Upper lobe of left lung (tissue), 6 donors: Measurements from ENCODE around the gene SNCG. TPM values are rescaled to one million over a fixed set of nuclear protein-coding genes. Genes with fewer than 3 reads are reported as not detected.
A peak's percentile ranks its signal among the peaks of the same experiment; 100 is the strongest.
"Not testable (repeated sequence)": the region's sequence is repeated elsewhere in the genome, so short reads cannot be mapped to it uniquely, and the experiment has no call there.

Experiments
- ATAC-seq, 2 donors: fragments of 200-7000 bp; cut with Tn5 transposase; one replicate each; pipeline ENCODE4 v1.9.1; 2022; ENCODE audit warnings: mild to moderate bottlenecking in 2 of 2, moderate library complexity in 2 of 2; ENCODE audit not compliant: low FRiP score in 2 of 2
- DNase-seq, 2 donors: peaks; one replicate each; pipeline ENCODE4 v3.0.0-alpha.2; 2019 to 2020
- H3K27ac ChIP-seq, 4 donors: fragments of 200-600 bp; sonication (generic); one replicate each; pipeline ENCODE4 v1.5.1; 2016 to 2019
- H3K27me3 ChIP-seq, 4 donors: fragments of 200-600 bp; sonication (generic); one replicate each; pipeline ENCODE4 v1.5.1; 2017 to 2019
- H3K36me3 ChIP-seq, 4 donors: fragments of 200-600 bp; sonication (generic); one replicate each; pipeline ENCODE4 v1.5.1; 2016 to 2019
- H3K4me1 ChIP-seq, 4 donors: fragments of 200-600 bp; sonication (generic); one replicate each; pipeline ENCODE4 v1.5.1; 2018 to 2019
- H3K4me3 ChIP-seq, 4 donors: fragments of 200-600 bp; sonication (generic); one replicate each; pipeline ENCODE4 v1.5.1; 2017 to 2019; ENCODE audit warnings: mild to moderate bottlenecking in 2 of 4, moderate library complexity in 1 of 4
- H3K9me3 ChIP-seq, 4 donors: fragments of 200-600 bp; sonication (generic); one replicate each; pipeline ENCODE4 v1.5.1; 2018 to 2019
- CTCF ChIP-seq, 6 experiments: fragments of 450-650 bp in 4 of 6; fragments of 200-600 bp in 2 of 6; sonication (generic) in 2 of 6; IDR thresholded peaks; one replicate each; pipeline ENCODE4 v1.5.1; 2016 to 2019; ENCODE audit warnings: antibody characterized with exemption in 6 of 6
- EP300 ChIP-seq, 4 donors: sonication (generic); formaldehyde crosslinking; IDR thresholded peaks; one replicate each; pipeline ENCODE4 v1.5.1; 2017; ENCODE audit warnings: antibody characterized with exemption in 4 of 4, control low read depth in 2 of 4
- POLR2A ChIP-seq, 4 donors: fragments of 450-650 bp; IDR thresholded peaks; one replicate each; pipeline ENCODE4 v1.5.1; 2016 to 2017; ENCODE audit warnings: antibody characterized with exemption in 4 of 4, mild to moderate bottlenecking in 2 of 4
- POLR2AphosphoS5 ChIP-seq, 2 donors: sonication (generic); formaldehyde crosslinking; IDR thresholded peaks; one replicate each; pipeline ENCODE4 v1.5.1; 2017; ENCODE audit warnings: antibody characterized with exemption in 2 of 2
- WGBS, 2 donors: methylation state at CpG; one replicate each; pipeline ENCODE4 v1.1.5; 2017 to 2018; 5-methylcytosine and 5-hydroxymethylcytosine counted together
- total RNA-seq, 6 donors: library from RNA; depleted of rRNA in 4 of 6; stranded (reverse); fragments of >200 nt in 4 of 6; gene quantifications; one replicate each; pipeline versions ENCODE4 v1.1.0 to v1.2.1, GENCODE V29; 2016 to 2021
- donor health status: DM: no; HTN: no; CAD: no; lungs with moderate emphysema.
- donor health status: DM: no; HTN: yes; CAD: no; lungs with severe emphysema.

Gene SNCG
- total RNA-seq, 6 donors from 2014 or later = 2.9 to 24.7 (median 6.4) TPM; not detected in 1

- H3K4me3 ChIP-seq = no peak overlapping the region
- no peaks in the 10 kb centered on the region for H3K36me3 ChIP-seq
- H3K9me3 ChIP-seq = no peaks in the 10 kb centered on the region
- TF ChIP-seq POLR2A (IDR thresholded peaks at IDR 0.05) (no peak), CTCF (IDR thresholded peaks at IDR 0.05) (no peak), EP300 (IDR thresholded peaks at IDR 0.05) (no peak), POLR2AphosphoS5 (IDR thresholded peaks at IDR 0.05) (no peak)
- no peak for ATAC-seq
- peak overlapping the region in 3 of 4 donors; percentile 51 to 79 (median 62) for H3K27ac ChIP-seq
- 73 to 84% methylated on average over 3 to 4 of the region's 4 CpGs for WGBS, 2 donors
- H3K27me3 ChIP-seq = no peaks in the 10 kb centered on the region
- no peak for DNase-seq
- H3K4me1 ChIP-seq = peaks cover 0 to 13% (median 11%) of the 10 kb centered on the region in 4 donors
These were observed 21.0 kb downstream of the SNCG start for GRCh38 chr10:86979296-86979818.

- no peak for TF ChIP-seq CTCF (IDR thresholded peaks at IDR 0.05)
- peak in 1 of 4 donors; percentile 27 for TF ChIP-seq EP300 (IDR thresholded peaks at IDR 0.05)
- TF ChIP-seq POLR2AphosphoS5 (IDR thresholded peaks at IDR 0.05) = peak in 1 of 2 donors; percentile 9
- TF ChIP-seq POLR2A (IDR thresholded peaks at IDR 0.05) = no peak
- Histone ChIP-seq H3K27me3 (no peaks in the 10 kb centered on the region), H3K9me3 (no peaks in the 10 kb centered on the region), H3K36me3 (no peaks in the 10 kb centered on the region), H3K4me3 (no peak overlapping the region), H3K27ac (peak overlapping the region in 3 of 4 donors; percentile 51 to 79 (median 62)), H3K4me1 (peaks cover 0 to 12% (median 10%) of the 10 kb centered on the region in 4 donors)
- WGBS, 2 donors = 24% methylated on average over 3 of the region's 3 CpGs
- ATAC-seq (peak in 1 of 2 donors; percentile 73), DNase-seq (peak in 1 of 2 donors; percentile 22)
These were observed 21.6 kb downstream of the SNCG start for GRCh38 chr10:86979977-86980448.

- DNase-seq, H3K4me3 ChIP-seq, H3K27me3 ChIP-seq, H3K36me3 ChIP-seq, ATAC-seq, H3K9me3 ChIP-seq: not testable (repeated sequence)
- 71 to 83% methylated on average over 6 of the region's 6 CpGs for WGBS, 2 donors
- H3K27ac ChIP-seq = peak overlapping the region in 2 of 4 donors; percentile 62 to 79
- H3K4me1 ChIP-seq = peaks cover 0 to 12% (median 9%) of the 10 kb centered on the region in 4 donors
These were observed 22.6 kb downstream of the SNCG start for GRCh38 chr10:86981020-86981419.

- Histone ChIP-seq H3K4me1 (peaks cover 0 to 12% (median 9%) of the 10 kb centered on the region in 4 donors), H3K27ac (no peak overlapping the region), H3K4me3 (no peak overlapping the region), H3K27me3 (no peaks in the 10 kb centered on the region), H3K9me3 (no peaks in the 10 kb centered on the region), H3K36me3 (no peaks in the 10 kb centered on the region)
- no peak for ATAC-seq
- DNase-seq = no peak
- 84 to 91% methylated on average over 5 of the region's 5 CpGs for WGBS, 2 donors
- TF ChIP-seq EP300 (IDR thresholded peaks at IDR 0.05) (no peak), CTCF (IDR thresholded peaks at IDR 0.05) (no peak)
These were observed 23.3 kb downstream of the SNCG start for GRCh38 chr10:86981716-86982115.

GRCh38 chr10:86984498-86984897, 26.1 kb downstream of the SNCG start:
- H3K9me3 ChIP-seq, H3K36me3 ChIP-seq: not testable (repeated sequence)
- 93 to 94% methylated on average over 4 of the region's 4 CpGs for WGBS, 2 donors

GRCh38 chr10:86988520-86988919, 30.1 kb downstream of the SNCG start:
- H3K27ac ChIP-seq = no peak overlapping the region
- peaks cover 0 to 17% (median 0%) of the 10 kb centered on the region in 4 donors for H3K36me3 ChIP-seq
- WGBS, 2 donors = 54 to 64% methylated on average over 1 of the region's 1 CpG
- H3K27me3 ChIP-seq = no peaks in the 10 kb centered on the region
- ATAC-seq = no peak
- no peak for DNase-seq
- H3K4me3 ChIP-seq = no peak overlapping the region
- H3K9me3 ChIP-seq = no peaks in the 10 kb centered on the region
- TF ChIP-seq CTCF (IDR thresholded peaks at IDR 0.05) = no peak
- no peaks in the 10 kb centered on the region for H3K4me1 ChIP-seq

More at GRCh38 chr10:86984498-86984897, 26.1 kb downstream of the SNCG start:
- H3K4me1 ChIP-seq = peaks cover 0 to 10% (median 9%) of the 10 kb centered on the region in 4 donors
- not testable (repeated sequence) for H3K4me3 ChIP-seq, H3K27ac ChIP-seq, H3K27me3 ChIP-seq, ATAC-seq, DNase-seq

- peaks cover 0 to 25% (median 0%) of the 10 kb centered on the region in 4 donors for H3K36me3 ChIP-seq
- not testable (repeated sequence) for H3K27ac ChIP-seq, DNase-seq, H3K9me3 ChIP-seq, H3K4me3 ChIP-seq, H3K4me1 ChIP-seq, H3K27me3 ChIP-seq, ATAC-seq
- WGBS, 2 donors = 82 to 83% methylated on average over 12 of the region's 12 CpGs
These were observed 33.0 kb downstream of the SNCG start for GRCh38 chr10:86991362-86991761.
